ENCODE results near the gene SLC25A20. TPM values are rescaled to one million over a fixed set of nuclear protein-coding genes. Genes with fewer than 3 reads are reported as not detected.

Gene SLC25A20
- total and polyA plus RNA-seq, 8 donors: 12.2 to 24.7 (median 13.7) TPM

GRCh38 chr3:48855681-48856447, 42.8 kb downstream of the SLC25A20 start:
- intact Hi-C loops (cut with DNase I): no loop called here
- ATAC-seq (no peak), DNase-seq (no peak)
- Histone ChIP-seq H3K36me3 (peaks cover 0 to 55% of the 10 kb centered on the region in 2 donors), H3K27me3 (no peaks in the 10 kb centered on the region), H3K9me3 (no peaks in the 10 kb centered on the region), H3K27ac (no peak overlapping the region), H3K4me1 (no peaks in the 10 kb centered on the region), H3K4me3 (no peak overlapping the region)
- no peak for TF ChIP-seq CTCF (IDR thresholded peaks at IDR 0.05)

DNA sequence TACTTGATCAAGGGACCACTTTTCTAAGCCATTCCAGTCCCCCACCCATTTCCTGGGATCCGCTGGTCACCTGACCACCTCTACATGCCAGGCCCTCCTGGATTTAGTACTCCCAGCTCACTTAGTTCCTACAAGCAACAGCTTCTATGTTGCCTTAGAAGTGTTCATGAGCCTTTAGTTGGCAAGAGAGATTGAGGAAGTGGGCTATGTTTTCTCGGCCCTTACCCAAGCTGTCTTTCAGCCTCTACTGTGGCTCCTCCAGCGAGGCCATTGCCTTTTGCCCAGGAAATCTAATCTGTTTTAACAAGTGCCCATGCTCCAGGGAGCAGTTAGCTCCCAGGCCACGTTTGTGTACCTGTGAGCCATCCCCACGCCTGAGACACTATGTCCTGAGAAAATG, 46.5 kb downstream of the SLC25A20 start:
- Histone ChIP-seq H3K27ac (no peak overlapping the region), H3K4me1 (peaks cover 3 to 7% of the 10 kb centered on the region in 2 donors), H3K9me3 (no peaks in the 10 kb centered on the region), H3K27me3 (no peaks in the 10 kb centered on the region), H3K36me3 (peaks cover 0 to 21% of the 10 kb centered on the region in 2 donors), H3K4me3 (no peak overlapping the region)
- no peak for TF ChIP-seq CTCF (IDR thresholded peaks at IDR 0.05)
- no peak for DNase-seq
- intact Hi-C loops (cut with DNase I): no loop called here
- ATAC-seq: no peak

- H3K4me1 ChIP-seq: peaks cover 5 to 12% of the 10 kb centered on the region in 2 donors
- TF ChIP-seq CTCF (IDR thresholded peaks at IDR 0.05): no peak
- no peak overlapping the region for H3K27ac ChIP-seq
- H3K36me3 ChIP-seq: peaks cover 0 to 13% of the 10 kb centered on the region in 2 donors
- DNase-seq: peak in 1 of 4 donors; percentile 35
- intact Hi-C loops (cut with DNase I): no loop called here
- no peaks in the 10 kb centered on the region for H3K27me3 ChIP-seq
- H3K9me3 ChIP-seq: no peaks in the 10 kb centered on the region
- ATAC-seq: no peak
- H3K4me3 ChIP-seq: no peak overlapping the region
Measured at GRCh38 chr3:48851407-48851806, 47.3 kb downstream of the SLC25A20 start.

- no peak for ATAC-seq
- DNase-seq: no peak
- no peak for TF ChIP-seq CTCF (IDR thresholded peaks at IDR 0.05)
- Histone ChIP-seq H3K4me1 (peaks cover 17 to 28% of the 10 kb centered on the region in 2 donors), H3K27me3 (no peaks in the 10 kb centered on the region), H3K4me3 (no peak overlapping the region), H3K36me3 (no peaks in the 10 kb centered on the region), H3K9me3 (no peaks in the 10 kb centered on the region), H3K27ac (no peak overlapping the region)
- intact Hi-C loops (cut with DNase I): no loop called here
Measured at GRCh38 chr3:48848816-48849515, 49.7 kb downstream of the SLC25A20 start.
